OCI-LY7 (cell line): ENCODE measurements around the gene B3GNT2. TPM values are rescaled to one million over a fixed set of nuclear protein-coding genes. Genes with fewer than 3 reads are reported as not detected.

Experiments used
- BruUV-seq: library from RNA; stranded (reverse); fragments of 400-500 nt; replicated peaks from 2 replicates; lab custom pipeline; 2021; lab: Mats Ljungman, UMichigan
- CTCF ChIA-PET: fragments of 300-600 bp; sonication (Branson Sonifier 250); formaldehyde crosslinking; loops from one replicate; lab custom pipeline; 2022; ENCODE audit warnings: antibody characterized with exemption; ENCODE audit not compliant: unreplicated experiment; lab: Charles Lee
- POLR2A ChIA-PET: fragments of 300-600 bp; sonication (Branson Sonifier 250); formaldehyde crosslinking; loops from one replicate; lab custom pipeline; 2022; ENCODE audit warnings: antibody characterized with exemption; lab: Charles Lee
- DNase-seq: peaks from one replicate; pipeline ENCODE4 v3.0.0-alpha.2; 2015; ENCODE audit warnings: low spot score
- H2AFZ ChIP-seq: fragments of 200-600 bp; sonication (generic), shearing (Covaris generic); 2 replicates; pipeline ENCODE4 v1.6.1; 2014; ENCODE audit warnings: mild to moderate bottlenecking, antibody characterized with exemption, low read length, moderate library complexity
- H3K27ac ChIP-seq: fragments of 200-600 bp; sonication (generic); 2 replicates; pipeline ENCODE4 v1.5.1; 2014; ENCODE audit warnings: mixed run types, low read depth, mild to moderate bottlenecking, moderate library complexity, low read length, inconsistent platforms; ENCODE audit not compliant: poor library complexity, severe bottlenecking
- H3K36me3 ChIP-seq: fragments of 200-600 bp; sonication (generic); 2 replicates; pipeline ENCODE4 v1.6.1; 2014; ENCODE audit warnings: mild to moderate bottlenecking, antibody characterized with exemption, low read length, moderate library complexity, mixed read lengths; ENCODE audit not compliant: insufficient read depth
- H3K4me1 ChIP-seq: fragments of 200-600 bp; sonication (generic); 2 replicates; pipeline ENCODE4 v1.5.1; 2014; ENCODE audit warnings: mild to moderate bottlenecking, low read length; ENCODE audit not compliant: insufficient read depth, poor library complexity, severe bottlenecking
- H3K4me2 ChIP-seq: fragments of 200-600 bp; sonication (generic); 2 replicates; pipeline ENCODE4 v1.6.1; 2014; ENCODE audit warnings: mild to moderate bottlenecking, low read length
- H3K4me3 ChIP-seq: fragments of 200-600 bp; sonication (generic); 2 replicates; pipeline ENCODE4 v1.5.1; 2014; ENCODE audit warnings: mild to moderate bottlenecking, low read depth, low read length; ENCODE audit not compliant: poor library complexity, severe bottlenecking
- H3K79me2 ChIP-seq: fragments of 200-600 bp; sonication (generic); 2 replicates; pipeline ENCODE4 v1.6.1; 2016; ENCODE audit warnings: low read depth, mild to moderate bottlenecking, low read length, moderate library complexity, mixed read lengths; ENCODE audit not compliant: insufficient read depth
- H3K9me2 ChIP-seq: fragments of 200-600 bp; sonication (generic); 2 replicates; pipeline ENCODE4 v1.6.1; 2016; ENCODE audit warnings: mild to moderate bottlenecking, low read length, mixed read lengths; ENCODE audit not compliant: insufficient read depth
- H3K9me3 ChIP-seq: fragments of 200-600 bp; sonication (generic); 2 replicates; pipeline ENCODE4 v1.6.1; 2014; ENCODE audit warnings: mild to moderate bottlenecking, mixed run types, low read length, mixed read lengths
- H4K20me1 ChIP-seq: fragments of 200-600 bp; sonication (generic); 2 replicates; pipeline ENCODE4 v1.6.1; 2014; ENCODE audit warnings: mild to moderate bottlenecking, antibody characterized with exemption, low read length, moderate library complexity, mixed read lengths; ENCODE audit not compliant: insufficient read depth
- CTCF ChIP-seq: fragments of 200-600 bp; sonication (generic); conservative IDR thresholded peaks from 2 replicates; pipeline ENCODE4 v1.5.1; 2014; ENCODE audit warnings: mild to moderate bottlenecking, antibody characterized with exemption, low read length, moderate library complexity, mixed read lengths
- EZH2phosphoT487 ChIP-seq: fragments of 200-600 bp; sonication (generic); IDR thresholded peaks from 2 replicates; pipeline ENCODE4 v1.6.1; 2018; ENCODE audit warnings: low read depth, borderline replicate concordance, mild to moderate bottlenecking, mixed run types, antibody characterized with exemption, low read length, moderate library complexity, mixed read lengths
- intact Hi-C: fragments of 100-400 bp; cut with micrococcal nuclease; formaldehyde crosslinking; loops from one replicate; pipeline ENCODE4 v1.10.0; 2022; ENCODE audit not compliant: unreplicated experiment
- total RNA-seq, 2 experiments: library from RNA; depleted of rRNA in 1 of 2; stranded (reverse); fragments of >200 nt in 1 of 2; shearing (Covaris generic) in 1 of 2; gene quantifications; 2 replicates each; pipeline ENCODE4 v1.2.3, GENCODE V29; 2014 to 2022

Gene B3GNT2
- total RNA-seq, 2 experiments from 2014 or later = 51.1 to 65.8 TPM

- no peak overlapping the region for H3K4me3 ChIP-seq
- no peaks in the 10 kb centered on the region for H4K20me1 ChIP-seq
- no peak overlapping the region for H2AFZ ChIP-seq
- POLR2A ChIA-PET = interaction anchor here (0.7 kb wide), 1 partner anchor 263 kb away, joined by 3 read pairs; no protein-coding TSS in a partner anchor
- CTCF ChIA-PET = no interaction called here
- DNase-seq = no peak
- H3K36me3 ChIP-seq = no peaks in the 10 kb centered on the region
- BruUV-seq = no TSS peak
- no peaks in the 10 kb centered on the region for H3K79me2 ChIP-seq
- peaks cover 13% of the 10 kb centered on the region; the same call in 1 of the 2 replicates for H3K9me3 ChIP-seq
- no peak for TF ChIP-seq CTCF
- no peak for TF ChIP-seq EZH2phosphoT487
- no peaks in the 10 kb centered on the region for H3K9me2 ChIP-seq
- H3K27ac ChIP-seq = no peak overlapping the region
- no peak overlapping the region for H3K4me2 ChIP-seq
- no peaks in the 10 kb centered on the region for H3K4me1 ChIP-seq
- intact Hi-C loops = no loop called here
These were observed 54.3 kb downstream of the B3GNT2 start for GRCh38 chr2:62250239-62250638.

GRCh38 chr2:62254424-62255266, 58.7 kb downstream of the B3GNT2 start:
- POLR2A ChIA-PET = interaction anchor here (1.0 kb wide), 1 partner anchor 10 kb away, joined by 3 read pairs; no protein-coding TSS in a partner anchor
- Histone ChIP-seq H2AFZ (no peak overlapping the region), H3K9me3 (peaks cover 13% of the 10 kb centered on the region; the same call in 1 of the 2 replicates), H4K20me1 (no peaks in the 10 kb centered on the region), H3K27ac (no peak overlapping the region), H3K79me2 (no peaks in the 10 kb centered on the region), H3K36me3 (no peaks in the 10 kb centered on the region), H3K4me1 (no peaks in the 10 kb centered on the region), H3K4me3 (no peak overlapping the region), H3K9me2 (no peaks in the 10 kb centered on the region), H3K4me2 (no peak overlapping the region)
- TF ChIP-seq CTCF (no peak), EZH2phosphoT487 (no peak)
- intact Hi-C loops = no loop called here
- DNase-seq = no peak
- BruUV-seq = no TSS peak
- CTCF ChIA-PET = no interaction called here

GRCh38 chr2:62257466-62257865, 61.6 kb downstream of the B3GNT2 start:
- TF ChIP-seq EZH2phosphoT487 = no peak
- no peak for TF ChIP-seq CTCF
- H3K27ac ChIP-seq = no peak overlapping the region

More at GRCh38 chr2:62257466-62257865, 61.6 kb downstream of the B3GNT2 start:
- ChIA-PET CTCF (no interaction called here), POLR2A (interaction anchor here (0.5 to 0.7 kb wide), 2 partner anchors 30 to 77 kb away, joined by 3 to 4 read pairs; no protein-coding TSS in a partner anchor)
- Histone ChIP-seq H3K4me1 (no peaks in the 10 kb centered on the region), H3K4me2 (no peak overlapping the region), H3K79me2 (no peaks in the 10 kb centered on the region), H3K36me3 (no peaks in the 10 kb centered on the region), H4K20me1 (no peaks in the 10 kb centered on the region), H3K9me2 (no peaks in the 10 kb centered on the region), H3K9me3 (peaks cover 11% of the 10 kb centered on the region; the same call in 1 of the 2 replicates), H2AFZ (no peak overlapping the region), H3K4me3 (no peak overlapping the region)
- intact Hi-C loops = no loop called here
- no TSS peak for BruUV-seq
- DNase-seq = no peak
